Endothelial cell of umbilical vein (primary cell): Measurements from ENCODE around the gene KLHL10. TPM values are rescaled to one million over a fixed set of nuclear protein-coding genes. Genes with fewer than 3 reads are reported as not detected.

Experiments used
- BruUV-seq: library from RNA; stranded (reverse); fragments of 400-500 nt; replicated peaks from 2 replicates; lab custom pipeline; 2021; lab: Mats Ljungman, UMichigan
- CTCF ChIA-PET: fragments of 300-600, 350-600 bp; sonication (Branson Sonifier 250); formaldehyde crosslinking; loops from one replicate; lab custom pipeline; 2021; ENCODE audit warnings: antibody characterized with exemption, inconsistent platforms; lab: Charles Lee
- POLR2A ChIA-PET: fragments of 300-600, 350-600 bp; sonication (Branson Sonifier 250); formaldehyde crosslinking; loops from one replicate; lab custom pipeline; 2021; ENCODE audit warnings: antibody characterized with exemption, inconsistent platforms; lab: Charles Lee
- DNase-seq: peaks from one replicate; pipeline ENCODE4 v3.0.0-alpha.2; 2011; ENCODE audit warnings: low read depth, low spot score
- FAIRE-seq: peaks from 2 replicates; lab custom pipeline; 2011; peaks lifted over from hg19 to GRCh38; lab: Jason Lieb, UNC
- H2AFZ ChIP-seq: 2 replicates; pipeline ENCODE4 v1.6.0; 2012; ENCODE audit warnings: low read depth, low read length, control low read depth, inconsistent platforms
- H3K27ac ChIP-seq: 2 replicates; pipeline ENCODE4 v1.5.1; 2011; ENCODE audit warnings: low read depth, mild to moderate bottlenecking, control low read depth, low read length, moderate library complexity; ENCODE audit not compliant: insufficient read depth
- H3K27me3 ChIP-seq, 2 experiments: 2 replicates each; pipeline versions ENCODE4 v1.6.0 to v1.6.1; 2011; ENCODE audit warnings: low read length in 2 of 2, mixed read lengths in 1 of 2; ENCODE audit not compliant: control insufficient read depth in 2 of 2, insufficient read depth in 2 of 2
- H3K36me3 ChIP-seq, 2 experiments: 2 replicates in 1 of 2; 3 replicates in 1 of 2; pipeline ENCODE4 v1.5.1; 2011; ENCODE audit warnings: low read length in 2 of 2, mild to moderate bottlenecking in 1 of 2, moderate library complexity in 1 of 2; ENCODE audit not compliant: control insufficient read depth in 2 of 2, insufficient read depth in 2 of 2; ENCODE audit errors: extremely low read depth in 1 of 2
- H3K4me1 ChIP-seq: 3 replicates; pipeline ENCODE4 v1.5.1; 2011; ENCODE audit warnings: mild to moderate bottlenecking, low read length; ENCODE audit not compliant: control insufficient read depth, insufficient read depth; ENCODE audit errors: extremely low read depth
- H3K4me2 ChIP-seq: 2 replicates; pipeline ENCODE4 v1.6.1; 2011; ENCODE audit warnings: low read length, control low read depth, mixed read lengths; ENCODE audit not compliant: insufficient read depth
- H3K4me3 ChIP-seq, 3 experiments: fragments of 200-600 bp in 1 of 3; sonication (generic), shearing (Covaris generic) in 1 of 3; replicated peaks in 1 of 3; 2 replicates each; pipeline ENCODE4 v1.5.1; 2011 to 2016; ENCODE audit warnings: control low read depth in 3 of 3, low read length in 3 of 3, mild to moderate bottlenecking in 2 of 3, inconsistent platforms in 1 of 3, low read depth in 1 of 3, moderate library complexity in 1 of 3; ENCODE audit not compliant: insufficient read depth in 1 of 3
- H3K79me2 ChIP-seq: 2 replicates; pipeline ENCODE4 v1.6.0; 2012; ENCODE audit warnings: low read length, inconsistent platforms; ENCODE audit not compliant: control insufficient read depth, insufficient read depth
- H3K9ac ChIP-seq: replicated peaks from 2 replicates; pipeline ENCODE3; 2011; ENCODE audit warnings: low read length, control low read depth; ENCODE audit not compliant: insufficient read depth; ENCODE audit errors: extremely low read depth
- H3K9me1 ChIP-seq: replicated peaks from 3 replicates; pipeline ENCODE4 v1.6.0; 2011; ENCODE audit warnings: mild to moderate bottlenecking, low read length; ENCODE audit not compliant: control insufficient read depth, insufficient read depth; ENCODE audit errors: extremely low read depth
- H3K9me3 ChIP-seq: replicated peaks from 2 replicates; pipeline ENCODE4 v1.5.1; 2012; ENCODE audit warnings: low read length, inconsistent platforms; ENCODE audit not compliant: control insufficient read depth, insufficient read depth
- H4K20me1 ChIP-seq: replicated peaks from 2 replicates; pipeline ENCODE3; 2011; ENCODE audit warnings: mild to moderate bottlenecking, low read length; ENCODE audit not compliant: control insufficient read depth, insufficient read depth; ENCODE audit errors: extremely low read depth
- EZH2 ChIP-seq: IDR thresholded peaks from 2 replicates; pipeline ENCODE4 v1.6.1; 2012; ENCODE audit warnings: borderline replicate concordance, low read depth, mild to moderate bottlenecking, moderate library complexity, low read length, inconsistent platforms; ENCODE audit not compliant: severe bottlenecking
- FOS ChIP-seq: IDR thresholded peaks from 2 replicates; pipeline ENCODE4 v1.6.1; 2011; ENCODE audit warnings: mild to moderate bottlenecking, low read length, moderate library complexity, borderline replicate concordance; ENCODE audit not compliant: insufficient read depth
- GATA2 ChIP-seq: IDR thresholded peaks from 2 replicates; pipeline ENCODE4 v1.7.0; 2011; ENCODE audit warnings: low read depth, mild to moderate bottlenecking, moderate library complexity, mixed read lengths, low read length; ENCODE audit not compliant: insufficient read length, insufficient read depth
- JUN ChIP-seq: IDR thresholded peaks from 2 replicates; pipeline ENCODE4 v1.6.1; 2011; ENCODE audit warnings: borderline replicate concordance, low read depth; ENCODE audit not compliant: insufficient read length, insufficient read depth
- MAX ChIP-seq: IDR thresholded peaks from 2 replicates; pipeline ENCODE4 v1.6.1; 2011; ENCODE audit not compliant: insufficient read depth, insufficient read length
- MYC ChIP-seq: IDR thresholded peaks from one replicate; pipeline ENCODE4 v1.6.1; 2011; ENCODE audit warnings: mild to moderate bottlenecking, low read depth, low read length
- POLR2A ChIP-seq: IDR thresholded peaks from 2 replicates; pipeline ENCODE4 v1.6.1; 2012; ENCODE audit warnings: low read depth, mild to moderate bottlenecking, control low read depth, low read length
- POLR2AphosphoS5 ChIP-seq: IDR thresholded peaks from 2 replicates; pipeline ENCODE4 v1.6.1; 2012; ENCODE audit warnings: low read depth, mild to moderate bottlenecking, control low read depth, low read length, moderate library complexity; ENCODE audit not compliant: insufficient read depth
- dilution Hi-C: fragments of 300-500 bp; cut with MboI; formaldehyde crosslinking; loops from one replicate; pipeline ENCODE4 v1.15.0; 2019; ENCODE audit warnings: low sequenced_read_pairs; ENCODE audit not compliant: extremely low pct_ligation_motif_present
- intact Hi-C: fragments of 100-400 bp; cut with micrococcal nuclease; formaldehyde crosslinking; loops from one replicate; pipeline ENCODE4 v1.10.0; 2022
- polyA plus RNA-seq, 4 experiments: library from polyadenylated mRNA; depleted of rRNA in 3 of 4; stranded (reverse) in 3 of 4; unstranded in 1 of 4; fragments of >200 nt; gene quantifications; 2 replicates each; pipeline versions ENCODE4 v1.2.1 to v1.2.3, GENCODE V29; 2011 to 2012; ENCODE audit warnings: missing spikeins in 1 of 4
- total RNA-seq: library from RNA; stranded (reverse); gene quantifications from 2 replicates; pipeline ENCODE4 v1.2.3, GENCODE V29; 2021
- TF ChIP-seq, protein P1 (sequence below), 2 donors: IDR thresholded peaks; 1 replicate in 1 of 2; 2 replicates in 1 of 2; pipeline ENCODE4 v1.5.1; 2011; ENCODE audit warnings: low read length in 2 of 2, mild to moderate bottlenecking in 2 of 2, moderate library complexity in 2 of 2, control low read depth in 1 of 2, inconsistent platforms in 1 of 2, low read depth in 1 of 2; ENCODE audit not compliant: insufficient read depth in 1 of 2; ENCODE audit errors: extremely low read depth in 1 of 2

Gene KLHL10
- total and polyA plus RNA-seq, 2 donors (not counting 3 experiments of a cell fraction or from before 2014, with no cell fraction given) = 0.10 TPM; not detected in 1

DNA sequence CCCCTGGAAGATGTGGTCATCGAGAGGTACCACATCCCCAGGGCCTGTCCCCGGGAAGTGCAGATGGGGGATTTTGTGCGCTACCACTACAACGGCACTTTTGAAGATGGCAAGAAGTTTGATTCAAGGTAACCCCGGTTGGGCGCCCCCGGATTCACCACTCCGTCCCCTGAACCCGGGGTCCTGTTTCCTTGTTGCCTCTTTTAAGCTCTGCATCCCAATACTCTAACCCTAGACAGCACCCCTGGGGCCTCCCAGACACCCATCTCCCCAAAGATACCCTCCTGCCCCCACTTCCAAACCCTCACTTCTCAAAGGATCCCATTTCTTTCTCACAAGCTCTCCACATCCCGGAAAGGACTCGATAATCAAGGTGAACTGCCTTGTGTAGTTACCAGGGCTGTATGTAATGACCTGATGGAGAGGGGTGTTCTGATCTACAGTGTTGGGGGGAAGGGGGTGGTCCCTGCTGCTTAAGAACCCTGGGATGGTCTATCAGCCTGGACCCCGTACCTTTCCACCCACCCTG, 24.4 kb upstream of the KLHL10 start:
- dilution Hi-C loops = no loop called here
- FAIRE-seq = peak; percentile 59
- peak overlapping the region; percentile 51 to 81 (median 78) for H3K4me3 ChIP-seq
- no peaks in the 10 kb centered on the region for H3K9me3 ChIP-seq
- DNase-seq = no peak
- H4K20me1 ChIP-seq = no peaks in the 10 kb centered on the region
- H2AFZ ChIP-seq = peak overlapping the region; percentile 50
- CTCF ChIA-PET = interaction anchor here (1.0 to 2.8 kb wide), 2 partner anchors 51 to 76 kb away, joined by 3 to 17 read pairs; partner anchors contain the start of gene KLHL11
- POLR2A ChIA-PET = interaction anchor here (1.0 to 1.2 kb wide), 2 partner anchors 29 to 52 kb away, joined by 3 read pairs; partner anchors contain the start of gene KLHL11
- TF ChIP-seq MYC = no peak
- no peak for TF ChIP-seq JUN
- TF ChIP-seq GATA2 = no peak
- no peak for TF ChIP-seq POLR2A
- no peak for TF ChIP-seq MAX
- TF ChIP-seq POLR2AphosphoS5 = no peak
- TF ChIP-seq FOS = no peak
- TF ChIP-seq, protein P1, sequence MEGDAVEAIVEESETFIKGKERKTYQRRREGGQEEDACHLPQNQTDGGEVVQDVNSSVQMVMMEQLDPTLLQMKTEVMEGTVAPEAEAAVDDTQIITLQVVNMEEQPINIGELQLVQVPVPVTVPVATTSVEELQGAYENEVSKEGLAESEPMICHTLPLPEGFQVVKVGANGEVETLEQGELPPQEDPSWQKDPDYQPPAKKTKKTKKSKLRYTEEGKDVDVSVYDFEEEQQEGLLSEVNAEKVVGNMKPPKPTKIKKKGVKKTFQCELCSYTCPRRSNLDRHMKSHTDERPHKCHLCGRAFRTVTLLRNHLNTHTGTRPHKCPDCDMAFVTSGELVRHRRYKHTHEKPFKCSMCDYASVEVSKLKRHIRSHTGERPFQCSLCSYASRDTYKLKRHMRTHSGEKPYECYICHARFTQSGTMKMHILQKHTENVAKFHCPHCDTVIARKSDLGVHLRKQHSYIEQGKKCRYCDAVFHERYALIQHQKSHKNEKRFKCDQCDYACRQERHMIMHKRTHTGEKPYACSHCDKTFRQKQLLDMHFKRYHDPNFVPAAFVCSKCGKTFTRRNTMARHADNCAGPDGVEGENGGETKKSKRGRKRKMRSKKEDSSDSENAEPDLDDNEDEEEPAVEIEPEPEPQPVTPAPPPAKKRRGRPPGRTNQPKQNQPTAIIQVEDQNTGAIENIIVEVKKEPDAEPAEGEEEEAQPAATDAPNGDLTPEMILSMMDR (IDR thresholded peaks at IDR 0.05; ENCODE audit: extremely low read depth in 1 of 2, insufficient read depth in 1 of 2, low read depth in 1 of 2, low read length in 2 of 2) = no peak
- TF ChIP-seq EZH2 = no peak
- H3K27me3 ChIP-seq = no peaks in the 10 kb centered on the region
- intact Hi-C loops = loop anchor here (5.0 kb wide), 1 partner anchor 144 kb away; no protein-coding TSS in a partner anchor
- peak overlapping the region; percentile 38 for H3K27ac ChIP-seq
- H3K36me3 ChIP-seq = peaks cover 0 to 4% of the 10 kb centered on the region in 2 experiments
- peaks cover 26% of the 10 kb centered on the region for H3K4me1 ChIP-seq
- H3K9ac ChIP-seq = peak overlapping the region; percentile 74
- peaks cover 31% of the 10 kb centered on the region for H3K79me2 ChIP-seq
- BruUV-seq = TSS peak; percentile 58
- no peaks in the 10 kb centered on the region for H3K9me1 ChIP-seq
- H3K4me2 ChIP-seq = peak overlapping the region; percentile 80
